Liver (tissue), 3 donors: ENCODE measurements around the gene GGT1.
"Not testable (repeated sequence)": the region's sequence is repeated elsewhere in the genome, so short reads cannot be mapped to it uniquely, and the experiment has no call there.

ENCODE experiments used
- ATF3 ChIP-seq: IDR thresholded peaks from 2 replicates; pipeline ENCODE4 v1.6.1; 2016; ENCODE audit warnings: antibody characterized with exemption
- CTCF ChIP-seq: fragments of 150-350 bp; IDR thresholded peaks from 2 replicates; pipeline ENCODE4 v1.5.1; 2017; ENCODE audit warnings: improper control_type of control experiment, low read depth, low read length; ENCODE audit not compliant: missing input control
- EGR1 ChIP-seq, 2 donors: IDR thresholded peaks; 2 replicates each; pipeline ENCODE4 v1.6.1; 2016 to 2018; ENCODE audit warnings: antibody characterized with exemption in 2 of 2, low read depth in 2 of 2
- FOXA1 ChIP-seq: IDR thresholded peaks from 2 replicates; pipeline ENCODE4 v1.6.1; 2016; ENCODE audit warnings: antibody characterized with exemption
- GABPA ChIP-seq, 2 donors: IDR thresholded peaks in 1 of 2; conservative IDR thresholded peaks in 1 of 2; 2 replicates each; pipeline ENCODE4 v1.6.1; 2016; ENCODE audit warnings: antibody characterized with exemption in 2 of 2, mild to moderate bottlenecking in 1 of 2, moderate library complexity in 1 of 2
- HNF4A ChIP-seq, 2 donors: conservative IDR thresholded peaks; 2 replicates each; pipeline ENCODE4 v1.6.1; 2016; ENCODE audit warnings: antibody characterized with exemption in 2 of 2, mild to moderate bottlenecking in 2 of 2
- MAX ChIP-seq: IDR thresholded peaks from 2 replicates; pipeline ENCODE4 v1.6.1; 2016; ENCODE audit warnings: antibody characterized with exemption
- NR2F2 ChIP-seq: IDR thresholded peaks from 2 replicates; pipeline ENCODE4 v1.6.1; 2016; ENCODE audit warnings: antibody characterized with exemption
- RAD21 ChIP-seq, 2 donors: IDR thresholded peaks; 2 replicates each; pipeline ENCODE4 v1.6.1; 2016; ENCODE audit warnings: antibody characterized with exemption in 2 of 2, mild to moderate bottlenecking in 2 of 2
- REST ChIP-seq: IDR thresholded peaks from 2 replicates; pipeline ENCODE4 v1.6.1; 2016; ENCODE audit warnings: antibody characterized with exemption, mild to moderate bottlenecking
- SP1 ChIP-seq: IDR thresholded peaks from 2 replicates; pipeline ENCODE4 v1.6.1; 2018; ENCODE audit warnings: antibody characterized with exemption, mild to moderate bottlenecking
- TAF1 ChIP-seq: conservative IDR thresholded peaks from 2 replicates; pipeline ENCODE4 v1.6.1; 2016; ENCODE audit warnings: antibody characterized with exemption, mild to moderate bottlenecking
- YY1 ChIP-seq: IDR thresholded peaks from 2 replicates; pipeline ENCODE4 v1.6.1; 2016; ENCODE audit warnings: antibody characterized with exemption, mild to moderate bottlenecking
- ZBTB33 ChIP-seq: IDR thresholded peaks from 2 replicates; pipeline ENCODE4 v1.6.1; 2016; ENCODE audit warnings: antibody characterized with exemption
- donor health status: healthy.
- donor health status: healthy.

GRCh38 chr22:24667904-24668303 is 64.9 kb downstream of the GGT1 start:
- not testable (repeated sequence) for TF ChIP-seq CTCF; EGR1 (IDR thresholded peaks at IDR 0.05; ENCODE audit: low read depth in 2 of 2); HNF4A (conservative IDR thresholded peaks at IDR 0.05); GABPA (IDR thresholded peaks at IDR 0.05 in 1 of 2, conservative IDR thresholded peaks at IDR 0.05 in 1 of 2); MAX; SP1; NR2F2; YY1; REST; TAF1; RAD21 (IDR thresholded peaks at IDR 0.05); ZBTB33; FOXA1; ATF3
